Osteoblast (primary cell): ENCODE results near the gene BRF1. TPM values are rescaled to one million over a fixed set of nuclear protein-coding genes. Genes with fewer than 3 reads are reported as not detected.

Experiments
- DNase-seq: peaks from one replicate; pipeline ENCODE4 v3.0.0; 2011; ENCODE audit warnings: low spot score, mixed read lengths; ENCODE audit not compliant: insufficient read length; ENCODE audit errors: missing footprints
- H2AFZ ChIP-seq: 2 replicates; pipeline ENCODE4 v1.6.0; 2011; ENCODE audit warnings: mild to moderate bottlenecking, low read length
- H3K27ac ChIP-seq: 2 replicates; pipeline ENCODE4 v1.5.1; 2011; ENCODE audit warnings: mild to moderate bottlenecking, low read depth, low read length, moderate library complexity
- H3K27me3 ChIP-seq: 2 replicates; pipeline ENCODE4 v1.6.0; 2012; ENCODE audit warnings: mild to moderate bottlenecking, control low read depth, inconsistent platforms, low read length, moderate library complexity; ENCODE audit not compliant: insufficient read depth
- H3K36me3 ChIP-seq: 2 replicates; pipeline ENCODE4 v1.5.1; 2011; ENCODE audit warnings: mild to moderate bottlenecking, low read length, control low read depth, moderate library complexity; ENCODE audit not compliant: insufficient read depth
- H3K4me1 ChIP-seq: 2 replicates; pipeline ENCODE4 v1.5.1; 2011; ENCODE audit warnings: mild to moderate bottlenecking, low read length, control low read depth, moderate library complexity; ENCODE audit not compliant: insufficient read depth
- H3K4me2 ChIP-seq: 2 replicates; pipeline ENCODE4 v1.6.0; 2011; ENCODE audit warnings: mild to moderate bottlenecking, low read length; ENCODE audit not compliant: insufficient read depth
- H3K4me3 ChIP-seq: fragments of 200-600 bp; sonication (generic); 3 replicates; pipeline ENCODE4 v1.5.1; 2012; ENCODE audit warnings: mild to moderate bottlenecking, low read length, inconsistent platforms; ENCODE audit not compliant: insufficient read depth
- H3K79me2 ChIP-seq: 2 replicates; pipeline ENCODE4 v1.6.0; 2012; ENCODE audit warnings: mild to moderate bottlenecking, low read length, control low read depth, inconsistent platforms; ENCODE audit not compliant: insufficient read depth
- H3K9me3 ChIP-seq: 2 replicates; pipeline ENCODE4 v1.5.1; 2011; ENCODE audit warnings: low read depth, low read length, control low read depth
- H4K20me1 ChIP-seq: 2 replicates; pipeline ENCODE4 v1.6.0; 2012; ENCODE audit warnings: mild to moderate bottlenecking, low read length, control low read depth; ENCODE audit not compliant: insufficient read depth
- total RNA-seq: library from RNA; depleted of rRNA; stranded (reverse); fragments of >200 nt; gene quantifications from 2 replicates; pipeline ENCODE4 v1.2.3, GENCODE V29; 2012
- TF ChIP-seq, protein P1 (sequence below): IDR thresholded peaks from 2 replicates; pipeline ENCODE4 v1.5.1; 2011; ENCODE audit warnings: mild to moderate bottlenecking, low read depth, low read length, moderate library complexity; ENCODE audit errors: extremely low read depth

BRF1 gene
- total RNA-seq, 1 donor = 34.4 TPM

DNA sequence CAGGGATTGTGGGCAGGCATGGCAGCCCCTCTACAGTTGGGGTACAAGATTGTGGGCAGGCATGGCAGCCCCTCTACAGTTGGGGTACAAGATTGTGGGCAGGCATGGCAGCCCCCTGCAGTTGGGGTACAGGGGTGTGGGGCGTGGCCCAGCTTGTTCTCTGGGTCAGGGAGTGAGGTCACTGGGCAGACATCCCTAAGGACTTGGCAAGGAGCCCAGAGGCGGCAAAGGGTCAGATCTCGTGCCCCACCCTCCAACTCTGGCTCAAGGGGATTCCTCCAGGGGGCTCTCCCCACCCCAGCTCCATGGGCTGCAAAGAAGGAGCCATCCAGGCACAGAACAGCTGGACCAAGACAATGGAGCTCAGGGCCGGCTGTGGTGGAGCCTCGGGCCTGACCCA lies 93.9 kb downstream of the BRF1 start:
- Histone ChIP-seq H3K4me3 (no peak overlapping the region), H3K36me3 (no peaks in the 10 kb centered on the region), H2AFZ (no peak overlapping the region), H3K27me3 (peaks cover 4% of the 10 kb centered on the region), H3K79me2 (no peaks in the 10 kb centered on the region), H4K20me1 (no peaks in the 10 kb centered on the region), H3K27ac (no peak overlapping the region), H3K9me3 (no peaks in the 10 kb centered on the region), H3K4me1 (peaks cover 7% of the 10 kb centered on the region), H3K4me2 (no peak overlapping the region)
- DNase-seq = no peak
- TF ChIP-seq, protein P1, sequence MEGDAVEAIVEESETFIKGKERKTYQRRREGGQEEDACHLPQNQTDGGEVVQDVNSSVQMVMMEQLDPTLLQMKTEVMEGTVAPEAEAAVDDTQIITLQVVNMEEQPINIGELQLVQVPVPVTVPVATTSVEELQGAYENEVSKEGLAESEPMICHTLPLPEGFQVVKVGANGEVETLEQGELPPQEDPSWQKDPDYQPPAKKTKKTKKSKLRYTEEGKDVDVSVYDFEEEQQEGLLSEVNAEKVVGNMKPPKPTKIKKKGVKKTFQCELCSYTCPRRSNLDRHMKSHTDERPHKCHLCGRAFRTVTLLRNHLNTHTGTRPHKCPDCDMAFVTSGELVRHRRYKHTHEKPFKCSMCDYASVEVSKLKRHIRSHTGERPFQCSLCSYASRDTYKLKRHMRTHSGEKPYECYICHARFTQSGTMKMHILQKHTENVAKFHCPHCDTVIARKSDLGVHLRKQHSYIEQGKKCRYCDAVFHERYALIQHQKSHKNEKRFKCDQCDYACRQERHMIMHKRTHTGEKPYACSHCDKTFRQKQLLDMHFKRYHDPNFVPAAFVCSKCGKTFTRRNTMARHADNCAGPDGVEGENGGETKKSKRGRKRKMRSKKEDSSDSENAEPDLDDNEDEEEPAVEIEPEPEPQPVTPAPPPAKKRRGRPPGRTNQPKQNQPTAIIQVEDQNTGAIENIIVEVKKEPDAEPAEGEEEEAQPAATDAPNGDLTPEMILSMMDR = no peak

GRCh38 chr14:105205673-105206208 lies 95.1 kb downstream of the BRF1 start:
- H3K4me1 ChIP-seq = peaks cover 7% of the 10 kb centered on the region
- no peak overlapping the region for H2AFZ ChIP-seq
- no peaks in the 10 kb centered on the region for H3K9me3 ChIP-seq
- H3K36me3 ChIP-seq = no peaks in the 10 kb centered on the region
- no peaks in the 10 kb centered on the region for H4K20me1 ChIP-seq
- H3K79me2 ChIP-seq = no peaks in the 10 kb centered on the region
- H3K4me3 ChIP-seq = no peak overlapping the region
- H3K27ac ChIP-seq = no peak overlapping the region
- TF ChIP-seq, protein P1 = no peak
- DNase-seq = no peak
- H3K4me2 ChIP-seq = no peak overlapping the region
- H3K27me3 ChIP-seq = peaks cover 4% of the 10 kb centered on the region

DNA sequence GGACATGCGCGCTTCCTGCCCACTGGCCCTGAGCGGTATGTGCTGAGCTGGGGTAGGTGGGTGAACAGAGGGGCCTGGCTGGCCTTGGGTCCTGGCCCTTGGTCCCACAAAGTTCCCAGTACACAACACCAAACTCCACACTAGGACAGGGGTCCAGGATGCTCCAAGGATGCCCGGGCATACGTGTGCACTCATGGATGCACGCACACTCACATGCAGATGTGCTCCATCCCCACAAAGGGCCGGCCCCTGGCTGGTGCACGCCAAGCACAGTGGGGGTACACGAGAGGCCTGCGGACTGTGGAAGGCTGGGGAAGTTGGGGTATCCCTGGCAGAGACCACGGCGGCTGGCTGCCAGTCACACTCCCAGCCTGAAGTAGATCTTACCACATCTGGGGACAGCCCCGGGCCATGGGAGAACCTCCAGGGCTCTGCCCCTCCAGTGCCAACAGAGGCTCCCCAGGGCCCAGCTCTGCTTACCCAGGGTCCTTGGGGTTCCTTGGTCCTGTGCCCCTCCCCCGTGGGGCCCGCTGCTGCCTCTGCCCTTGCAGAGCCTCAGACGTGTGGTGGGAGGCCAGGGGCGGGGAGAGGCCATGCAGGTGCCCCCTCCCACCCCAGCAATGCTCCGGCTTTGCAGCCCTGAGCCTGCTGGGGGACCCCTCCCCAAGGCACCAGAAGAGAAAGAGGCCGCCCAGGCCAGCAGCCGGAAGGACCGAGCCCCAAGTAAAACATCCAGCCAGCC lies 95.7 kb downstream of the BRF1 start:
- Histone ChIP-seq H3K9me3 (no peaks in the 10 kb centered on the region), H3K36me3 (no peaks in the 10 kb centered on the region), H4K20me1 (no peaks in the 10 kb centered on the region), H3K27ac (no peak overlapping the region), H3K79me2 (no peaks in the 10 kb centered on the region), H3K27me3 (peaks cover 4% of the 10 kb centered on the region), H3K4me3 (no peak overlapping the region), H2AFZ (no peak overlapping the region), H3K4me1 (peaks cover 7% of the 10 kb centered on the region), H3K4me2 (no peak overlapping the region)
- peak; percentile 95 for DNase-seq
- TF ChIP-seq, protein P1 = no peak

- TF ChIP-seq, protein P1 = no peak
- Histone ChIP-seq H3K27me3 (peaks cover 4% of the 10 kb centered on the region), H3K4me1 (peaks cover 7% of the 10 kb centered on the region), H3K4me3 (no peak overlapping the region), H2AFZ (no peak overlapping the region), H3K4me2 (no peak overlapping the region), H4K20me1 (no peaks in the 10 kb centered on the region), H3K9me3 (no peaks in the 10 kb centered on the region), H3K27ac (no peak overlapping the region), H3K36me3 (no peaks in the 10 kb centered on the region), H3K79me2 (no peaks in the 10 kb centered on the region)
- DNase-seq = peak; percentile 95
Measured at GRCh38 chr14:105204206-105204930, 96.4 kb downstream of the BRF1 start.
